ENCODE results near the gene OXCT1. TPM values are rescaled to one million over a fixed set of nuclear protein-coding genes. Genes with fewer than 3 reads are reported as not detected.
A peak's percentile ranks its signal among the peaks of the same experiment; 100 is the strongest.

OXCT1 gene
- 44.6 to 96.2 TPM (median 46.1 TPM) in 3 replicates for total RNA-seq
- long read RNA-seq, transcript OXCT1-201 (17 exons, 3,388 nt): major isoform, 106 of 164 reads
- long read RNA-seq, transcript OXCT1-205 (6 exons, 1,441 nt): minor isoform, 13 of 164 reads
- long read RNA-seq, partial matches to known transcripts: 14 of 164 reads
- long read RNA-seq, other reads (novel, unspliced or antisense): 29 of 164 reads

DNA sequence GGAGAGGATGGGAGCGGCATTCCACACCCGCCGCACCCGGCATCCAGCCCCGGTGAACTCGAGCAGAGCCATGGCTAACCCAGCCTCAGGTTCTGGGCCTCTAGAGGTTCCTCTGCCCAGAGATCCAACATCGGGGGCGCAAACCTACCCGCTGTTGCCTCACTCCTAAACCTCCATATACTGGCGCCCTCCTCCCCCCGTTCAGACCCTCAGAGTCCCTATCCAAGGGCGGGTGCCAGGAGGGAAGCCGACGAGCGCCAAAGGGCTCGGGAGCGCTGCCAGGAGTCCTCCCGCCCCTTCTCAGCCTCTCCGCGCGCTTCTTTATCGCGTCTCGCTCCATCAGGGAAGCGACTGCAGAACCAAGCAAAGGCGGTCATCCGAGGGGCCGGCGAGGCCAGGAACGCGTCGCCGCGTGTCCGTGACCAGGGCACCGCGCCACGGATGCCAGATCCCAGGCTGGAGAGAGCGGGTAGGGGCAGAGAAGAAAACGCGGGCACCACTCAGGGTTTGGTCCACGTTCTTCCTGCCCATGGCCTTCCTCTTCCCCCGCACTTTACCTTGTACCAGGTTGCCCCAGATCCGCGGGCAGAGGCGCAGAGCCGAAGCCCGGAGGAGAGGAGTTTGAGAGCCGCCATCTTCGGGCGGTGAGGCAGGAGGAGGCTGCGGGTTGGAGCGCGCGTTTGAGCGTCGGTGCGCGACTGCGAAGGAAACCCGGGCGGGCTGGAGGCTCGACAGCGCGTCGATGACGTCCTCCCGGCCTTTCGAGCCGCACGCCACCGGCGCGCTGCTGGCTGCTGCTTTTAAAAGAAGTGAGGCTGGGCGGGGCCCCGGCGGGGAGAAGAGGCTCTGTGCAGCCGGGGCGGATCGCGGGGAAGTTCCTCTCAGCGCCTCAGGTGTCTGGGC lies at the start of gene OXCT1:
TSS of gene OXCT1 (minus strand) at position 702 of the 903 bp plus-strand sequence. CDS start at position 635, 67 bp downstream.
- no peak for TF ChIP-seq CTCF (IDR thresholded peaks at IDR 0.05)
- Mint-ChIP-seq H3K4me1 (ENCODE audit: low read depth) (peaks cover 37% of the 10 kb centered on the region), H3K27me3 (ENCODE audit: low read depth) (no peaks in the 10 kb centered on the region), H3K27ac (ENCODE audit: unreplicated experiment) (peak within 1 kb of the TSS; percentile 91), H3K36me3 (ENCODE audit: low read depth) (no peaks in the 10 kb centered on the region), H3K9me3 (ENCODE audit: low read depth) (peaks cover 2% of the 10 kb centered on the region), H3K4me3 (ENCODE audit: unreplicated experiment) (peak within 1 kb of the TSS; percentile 88)
- peak; percentile 95 for DNase-seq (ENCODE audit: low spot score)

DNA sequence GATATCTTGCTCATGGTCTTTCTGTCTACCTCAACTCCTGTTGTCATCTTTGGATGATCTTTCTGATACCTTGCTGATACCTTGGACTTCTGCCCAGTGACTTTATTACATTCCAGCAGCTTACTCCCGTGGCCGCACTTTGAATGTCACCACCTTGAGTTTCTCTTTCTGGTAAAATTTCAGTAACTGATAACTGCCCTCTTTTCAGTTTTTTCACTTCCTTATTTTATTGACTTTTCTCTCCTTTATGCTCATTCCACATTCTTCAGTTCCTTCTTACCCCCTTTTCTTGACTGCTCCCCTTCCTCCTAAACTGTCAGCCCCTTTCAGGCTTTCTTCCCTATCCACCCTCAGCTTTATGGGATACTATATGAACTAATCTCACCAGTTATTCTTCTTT lies 47.9 kb upstream of the OXCT1 start:
- Mint-ChIP-seq H3K36me3 (ENCODE audit: low read depth) (peaks cover 19% of the 10 kb centered on the region), H3K9me3 (ENCODE audit: low read depth) (no peaks in the 10 kb centered on the region), H3K4me3 (ENCODE audit: unreplicated experiment) (no peak overlapping the region), H3K4me1 (ENCODE audit: low read depth) (peaks cover 12% of the 10 kb centered on the region), H3K27me3 (ENCODE audit: low read depth) (no peaks in the 10 kb centered on the region), H3K27ac (ENCODE audit: unreplicated experiment) (no peak overlapping the region)
- no peak for TF ChIP-seq CTCF (IDR thresholded peaks at IDR 0.05)
- DNase-seq (ENCODE audit: low spot score): no peak

- TF ChIP-seq CTCF (IDR thresholded peaks at IDR 0.05): no peak
- Mint-ChIP-seq H3K36me3 (ENCODE audit: low read depth) (peaks cover 15% of the 10 kb centered on the region), H3K4me3 (ENCODE audit: unreplicated experiment) (no peak overlapping the region), H3K4me1 (ENCODE audit: low read depth) (peaks cover 43% of the 10 kb centered on the region), H3K27me3 (ENCODE audit: low read depth) (no peaks in the 10 kb centered on the region), H3K9me3 (ENCODE audit: low read depth) (no peaks in the 10 kb centered on the region), H3K27ac (ENCODE audit: unreplicated experiment) (peak overlapping the region; percentile 85)
- no peak for DNase-seq (ENCODE audit: low spot score)
Measured at GRCh38 chr5:41908374-41909079, 38.3 kb upstream of the OXCT1 start.

- H3K4me1 Mint-ChIP-seq (ENCODE audit: low read depth): peaks cover 46% of the 10 kb centered on the region
- H3K27ac Mint-ChIP-seq (ENCODE audit: unreplicated experiment): no peak overlapping the region
- no peaks in the 10 kb centered on the region for H3K9me3 Mint-ChIP-seq (ENCODE audit: low read depth)
- peaks cover 11% of the 10 kb centered on the region for H3K36me3 Mint-ChIP-seq (ENCODE audit: low read depth)
- no peak overlapping the region for H3K4me3 Mint-ChIP-seq (ENCODE audit: unreplicated experiment)
- DNase-seq (ENCODE audit: low spot score): no peak
- H3K27me3 Mint-ChIP-seq (ENCODE audit: low read depth): no peaks in the 10 kb centered on the region
- no peak for TF ChIP-seq CTCF (IDR thresholded peaks at IDR 0.05)
Measured at GRCh38 chr5:41906151-41906550, 35.9 kb upstream of the OXCT1 start.

Data from chondrocyte (in vitro differentiated cells).